Prostate gland (tissue), 2 donors: ENCODE measurements around the gene FAM81A. TPM values are rescaled to one million over a fixed set of nuclear protein-coding genes. Genes with fewer than 3 reads are reported as not detected.

Experiments
- DNase-seq: peaks from one replicate; pipeline ENCODE4 v3.0.0-alpha.2; 2019; ENCODE audit warnings: low spot score
- H3K27ac ChIP-seq, 2 donors: fragments of 200-600 bp; sonication (generic); 2 replicates each; pipeline ENCODE4 v1.5.1; 2017 to 2019
- H3K27me3 ChIP-seq: fragments of 200-600 bp; sonication (generic); replicated peaks from 2 replicates; pipeline ENCODE4 v1.5.1; 2019; ENCODE audit not compliant: insufficient read depth
- H3K36me3 ChIP-seq, 2 donors: fragments of 200-600 bp; sonication (generic); 1 replicate in 1 of 2; 2 replicates in 1 of 2; pipeline versions ENCODE4 v1.5.1 to v1.8.1; 2017 to 2019
- H3K4me1 ChIP-seq: fragments of 200-600 bp; sonication (generic); replicated peaks from 2 replicates; pipeline ENCODE4 v1.5.1; 2019
- H3K4me3 ChIP-seq, 2 donors: fragments of 200-600 bp; sonication (generic); 2 replicates each; pipeline ENCODE4 v1.5.1; 2017 to 2019
- H3K9me3 ChIP-seq: fragments of 200-600 bp; sonication (generic); 2 replicates; pipeline ENCODE4 v1.5.1; 2017
- CTCF ChIP-seq, 4 experiments: fragments of 200-600 bp in 2 of 4; fragments of 450-650 bp in 2 of 4; sonication (generic) in 2 of 4; IDR thresholded peaks; 1 replicate in 3 of 4; 2 replicates in 1 of 4; pipeline ENCODE4 v1.5.1; 2016 to 2019; ENCODE audit warnings: antibody characterized with exemption in 4 of 4, mild to moderate bottlenecking in 2 of 4, moderate library complexity in 2 of 4
- POLR2A ChIP-seq: fragments of 450-650 bp; IDR thresholded peaks from one replicate; pipeline ENCODE4 v1.6.1; 2016; ENCODE audit warnings: antibody characterized with exemption, mild to moderate bottlenecking
- POLR2AphosphoS5 ChIP-seq: sonication (generic); formaldehyde crosslinking; IDR thresholded peaks from one replicate; pipeline ENCODE4 v1.6.1; 2017; ENCODE audit warnings: antibody characterized with exemption
- whole genome bisulfite sequencing: methylation state at CpG from one replicate; pipeline ENCODE4 v1.1.5; 2018; 5-methylcytosine and 5-hydroxymethylcytosine counted together
- intact Hi-C: fragments of 100-400 bp; cut with DNase I; formaldehyde crosslinking; loops from one replicate; pipeline ENCODE4 v1.14.2; 2022
- total RNA-seq, 2 donors: library from RNA; depleted of rRNA; stranded (reverse); fragments of >200 nt; gene quantifications; one replicate each; pipeline ENCODE4 v1.1.0, GENCODE V29; 2016

Gene FAM81A
- total RNA-seq, 2 donors from 2014 or later = 1.8 to 10.6 TPM

DNA sequence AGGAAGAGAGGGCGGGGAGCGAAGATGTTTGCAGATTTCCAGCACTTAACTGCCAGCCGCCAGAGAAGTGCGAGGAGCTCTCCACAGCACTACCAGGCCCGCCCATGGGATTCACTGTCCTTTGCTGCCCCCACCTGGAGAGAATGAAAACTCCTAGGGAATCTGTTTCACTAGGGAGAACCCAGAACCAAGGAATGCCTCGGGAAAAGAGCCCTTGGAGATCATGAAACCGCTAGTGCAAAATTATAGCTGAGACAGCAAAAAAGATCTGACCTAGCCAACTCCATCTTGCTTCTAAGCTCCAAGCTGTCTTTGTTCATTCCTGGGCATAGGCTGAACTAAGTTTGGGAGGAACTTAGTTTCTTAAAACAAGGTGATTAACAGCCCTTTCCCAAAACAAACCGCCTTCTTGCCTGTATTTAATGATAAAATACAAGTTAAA lies 91.0 kb downstream of the FAM81A start:
- TF ChIP-seq POLR2A (no peak), CTCF (IDR thresholded peaks at IDR 0.05) (peak; percentile 33 to 86 (median 81)), POLR2AphosphoS5 (peak; percentile 52)
- H3K27me3 ChIP-seq = no peaks in the 10 kb centered on the region

DNA sequence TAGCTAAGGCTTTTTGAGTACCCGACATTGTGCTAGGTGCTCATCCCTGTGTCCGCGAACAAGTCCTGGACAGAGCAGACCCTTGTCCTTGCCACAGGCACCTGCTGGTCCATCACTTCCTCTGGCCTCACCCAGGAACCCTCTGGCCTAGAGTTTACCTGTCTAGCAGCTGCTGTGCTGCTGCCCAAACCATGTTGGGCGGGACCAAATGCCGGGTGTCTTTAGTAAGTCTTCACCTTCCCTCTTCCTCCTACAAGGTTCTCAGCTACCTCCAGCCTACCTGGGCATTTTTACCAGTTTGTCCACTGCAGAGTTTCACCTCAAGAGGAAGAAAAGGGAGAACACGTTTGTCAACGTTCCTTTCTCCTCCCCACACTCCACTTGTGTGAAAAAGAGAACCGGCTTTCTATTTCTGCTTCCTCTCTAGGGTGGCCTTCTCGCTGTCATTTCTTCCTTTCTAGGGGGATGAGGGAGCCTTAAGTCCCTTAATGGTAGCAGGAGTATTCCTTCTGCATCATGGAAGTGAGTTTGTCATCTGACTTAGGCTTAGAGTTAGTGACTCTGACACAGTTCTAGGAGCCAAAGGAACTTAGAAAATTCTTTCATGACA lies 93.2 kb downstream of the FAM81A start:
- DNase-seq = no peak
- TF ChIP-seq POLR2AphosphoS5 (no peak), POLR2A (no peak), CTCF (IDR thresholded peaks at IDR 0.05) (no peak)
- intact Hi-C loops = no loop called here
- Histone ChIP-seq H3K4me1 (no peaks in the 10 kb centered on the region), H3K4me3 (no peak overlapping the region), H3K27me3 (no peaks in the 10 kb centered on the region), H3K9me3 (no peaks in the 10 kb centered on the region), H3K36me3 (no peaks in the 10 kb centered on the region), H3K27ac (no peak overlapping the region)
- WGBS = 66% methylated on average over 9 of the region's 9 CpGs

More for the DNA sequence above, 91.0 kb downstream of the FAM81A start:
- DNase-seq = peak; percentile 88
- no peaks in the 10 kb centered on the region for H3K9me3 ChIP-seq
- no peak overlapping the region for H3K27ac ChIP-seq
- 14% methylated on average over 8 of the region's 8 CpGs for WGBS
- no peaks in the 10 kb centered on the region for H3K4me1 ChIP-seq
- intact Hi-C loops = no loop called here
- H3K36me3 ChIP-seq = no peaks in the 10 kb centered on the region
- no peak overlapping the region for H3K4me3 ChIP-seq

DNA sequence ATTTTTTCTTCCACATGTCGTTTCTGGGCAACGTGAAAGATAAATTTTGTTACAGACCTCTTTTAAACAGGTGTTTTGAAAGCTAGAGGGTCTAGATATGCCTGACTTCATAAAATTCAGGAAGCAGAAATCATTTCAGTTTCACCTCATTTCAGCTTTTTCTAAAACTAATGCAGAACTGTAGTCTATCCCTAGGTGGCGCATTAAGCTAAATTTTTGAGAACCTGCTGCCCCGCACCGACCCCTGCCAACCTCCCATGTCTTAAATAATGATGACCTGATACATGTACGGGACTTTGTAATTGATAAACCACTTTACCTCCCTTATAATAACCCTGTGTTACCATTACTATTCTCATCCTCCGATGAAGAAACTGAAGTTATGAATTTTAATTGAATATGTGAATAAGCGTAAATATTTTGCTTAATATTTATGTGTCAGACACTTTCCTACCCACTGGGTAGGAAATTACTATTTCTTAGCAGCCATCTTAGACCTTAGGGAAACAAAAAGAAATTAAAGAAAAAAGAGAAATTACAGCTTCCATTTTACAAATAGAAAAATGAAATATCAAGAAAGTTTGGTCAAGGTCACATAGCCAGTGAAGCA lies 94.9 kb downstream of the FAM81A start:
- 17% methylated on average over 8 of the region's 8 CpGs for WGBS
- peak; percentile 14 for DNase-seq
- TF ChIP-seq CTCF (IDR thresholded peaks at IDR 0.05) = peak in 3 of 4 experiments; percentile 57 to 75 (median 64)
- TF ChIP-seq POLR2AphosphoS5 = no peak

GRCh38 chr15:59536553-59536952 lies 98.6 kb downstream of the FAM81A start:
- WGBS = 86% methylated on average over 6 of the region's 6 CpGs
- H3K27me3 ChIP-seq = no peaks in the 10 kb centered on the region
- intact Hi-C loops = no loop called here
- TF ChIP-seq CTCF (IDR thresholded peaks at IDR 0.05) = no peak
- TF ChIP-seq POLR2A = no peak
- TF ChIP-seq POLR2AphosphoS5 = no peak
- no peak for DNase-seq
- no peak overlapping the region for H3K27ac ChIP-seq
- no peaks in the 10 kb centered on the region for H3K9me3 ChIP-seq
- H3K4me1 ChIP-seq = no peaks in the 10 kb centered on the region
- no peaks in the 10 kb centered on the region for H3K36me3 ChIP-seq
- H3K4me3 ChIP-seq = no peak overlapping the region

More for the DNA sequence above, 94.9 kb downstream of the FAM81A start:
- Histone ChIP-seq H3K4me3 (no peak overlapping the region), H3K27ac (no peak overlapping the region), H3K27me3 (no peaks in the 10 kb centered on the region), H3K36me3 (no peaks in the 10 kb centered on the region), H3K9me3 (no peaks in the 10 kb centered on the region), H3K4me1 (no peaks in the 10 kb centered on the region)
- intact Hi-C loops = no loop called here

- no peaks in the 10 kb centered on the region for H3K4me1 ChIP-seq
- no peak for DNase-seq
- intact Hi-C loops = no loop called here
- H3K27ac ChIP-seq = no peak overlapping the region
- 54% methylated on average over 2 of the region's 2 CpGs for WGBS
- TF ChIP-seq CTCF (IDR thresholded peaks at IDR 0.05) = no peak
- no peak for TF ChIP-seq POLR2A
- TF ChIP-seq POLR2AphosphoS5 = no peak
- no peaks in the 10 kb centered on the region for H3K9me3 ChIP-seq
- H3K4me3 ChIP-seq = no peak overlapping the region
- no peaks in the 10 kb centered on the region for H3K27me3 ChIP-seq
- no peaks in the 10 kb centered on the region for H3K36me3 ChIP-seq
These were observed 99.4 kb downstream of the FAM81A start for GRCh38 chr15:59537403-59537802.
